Measurements from ENCODE around the gene SEMA3F.

DNA sequence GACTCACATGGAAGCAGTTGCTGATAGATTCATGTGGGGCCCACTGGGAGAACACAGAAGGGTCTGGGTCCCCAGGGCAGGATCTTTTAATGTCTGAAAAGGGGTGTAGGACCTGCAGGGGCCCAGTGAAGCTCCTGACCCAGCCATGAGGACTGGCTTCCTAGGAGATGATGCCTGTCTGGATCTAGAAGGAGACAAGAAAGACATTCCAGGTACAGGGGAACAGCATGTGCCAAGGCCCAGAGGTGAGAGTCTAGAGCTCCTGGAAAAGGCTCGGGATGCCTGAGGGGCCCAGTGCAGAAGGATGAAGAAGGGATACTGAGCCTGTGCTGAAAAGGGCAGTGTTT is 4.7 kb upstream of the SEMA3F start:
- no peak for TF ChIP-seq POLR2A (IDR thresholded peaks at IDR 0.05; ENCODE audit: low read depth)
- TF ChIP-seq, protein P1, sequence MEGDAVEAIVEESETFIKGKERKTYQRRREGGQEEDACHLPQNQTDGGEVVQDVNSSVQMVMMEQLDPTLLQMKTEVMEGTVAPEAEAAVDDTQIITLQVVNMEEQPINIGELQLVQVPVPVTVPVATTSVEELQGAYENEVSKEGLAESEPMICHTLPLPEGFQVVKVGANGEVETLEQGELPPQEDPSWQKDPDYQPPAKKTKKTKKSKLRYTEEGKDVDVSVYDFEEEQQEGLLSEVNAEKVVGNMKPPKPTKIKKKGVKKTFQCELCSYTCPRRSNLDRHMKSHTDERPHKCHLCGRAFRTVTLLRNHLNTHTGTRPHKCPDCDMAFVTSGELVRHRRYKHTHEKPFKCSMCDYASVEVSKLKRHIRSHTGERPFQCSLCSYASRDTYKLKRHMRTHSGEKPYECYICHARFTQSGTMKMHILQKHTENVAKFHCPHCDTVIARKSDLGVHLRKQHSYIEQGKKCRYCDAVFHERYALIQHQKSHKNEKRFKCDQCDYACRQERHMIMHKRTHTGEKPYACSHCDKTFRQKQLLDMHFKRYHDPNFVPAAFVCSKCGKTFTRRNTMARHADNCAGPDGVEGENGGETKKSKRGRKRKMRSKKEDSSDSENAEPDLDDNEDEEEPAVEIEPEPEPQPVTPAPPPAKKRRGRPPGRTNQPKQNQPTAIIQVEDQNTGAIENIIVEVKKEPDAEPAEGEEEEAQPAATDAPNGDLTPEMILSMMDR (IDR thresholded peaks at IDR 0.05) = no peak
